ENCODE data around the gene CKS2. TPM values are rescaled to one million over a fixed set of nuclear protein-coding genes. Genes with fewer than 3 reads are reported as not detected.

CKS2 gene
- total RNA-seq, 4 donors from 2014 or later = 9.8 to 34.1 (median 20.3) TPM

DNA sequence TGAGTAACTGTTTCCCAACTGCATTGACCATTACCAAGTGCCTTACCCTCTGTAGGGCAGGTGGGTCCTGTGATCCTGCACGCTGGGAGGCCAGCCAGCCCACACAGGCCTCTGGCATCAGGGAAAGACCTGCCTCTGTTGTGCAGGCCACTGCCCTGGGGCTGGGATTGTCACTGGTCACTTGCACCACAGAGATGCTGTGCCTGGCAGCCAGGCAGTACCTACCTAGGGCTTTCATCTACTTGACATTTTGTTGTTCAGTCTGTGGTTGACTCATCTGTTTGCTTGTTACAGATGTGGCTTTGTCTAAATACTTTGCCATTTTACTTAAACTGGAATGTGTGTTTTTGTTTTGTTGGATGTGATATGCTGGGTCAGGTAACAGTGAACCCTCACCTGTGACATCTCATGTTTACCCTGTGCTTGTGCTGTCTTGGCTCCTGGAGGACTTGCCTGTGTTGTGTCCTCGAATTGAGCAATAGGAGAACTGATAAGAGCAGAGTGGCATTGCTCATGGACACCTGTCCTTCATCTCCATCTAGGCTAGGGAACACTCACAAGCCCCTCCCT lies 40.1 kb downstream of the CKS2 start:
- ATAC-seq (ENCODE audit: low FRiP score) = no peak
- TF ChIP-seq CTCF (IDR thresholded peaks at IDR 0.05) = no peak
- DNase-seq (ENCODE audit: low spot score) = no peak

DNA sequence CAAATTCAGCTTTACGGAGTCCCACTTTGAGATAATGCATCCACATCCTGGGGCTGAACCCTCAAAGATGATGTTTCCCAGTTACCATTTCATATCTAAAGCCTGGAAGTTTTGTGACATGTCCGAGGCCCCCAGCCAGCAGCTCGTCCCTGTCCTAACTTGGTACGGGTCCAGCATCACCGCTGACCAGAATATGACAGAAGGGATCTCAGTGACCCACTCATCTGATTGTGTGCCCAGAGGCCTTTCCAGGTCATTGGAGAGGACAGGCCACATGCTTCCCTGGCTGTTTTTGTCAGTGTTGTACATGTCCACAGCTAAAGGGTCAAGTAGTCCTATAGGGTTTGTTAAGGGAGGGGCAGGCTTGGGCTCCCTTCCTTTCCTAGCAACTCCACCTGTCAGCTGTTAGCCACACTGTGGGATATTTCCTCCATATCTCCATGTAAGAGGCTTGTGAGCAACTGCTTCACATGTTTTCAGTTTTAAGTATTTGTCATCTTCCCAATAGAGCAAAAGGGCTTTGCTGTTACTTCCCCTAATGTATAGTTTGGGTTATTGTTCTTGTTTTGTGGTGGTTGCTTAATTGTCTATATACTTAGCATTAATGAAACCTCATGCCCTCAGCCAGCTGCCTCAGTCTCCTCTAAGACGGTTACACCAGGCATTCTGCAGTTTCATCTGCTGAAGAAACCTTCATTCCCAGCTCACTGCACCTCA lies 40.7 kb downstream of the CKS2 start:
- ATAC-seq (ENCODE audit: low FRiP score) (no peak), DNase-seq (ENCODE audit: low spot score) (no peak)
- TF ChIP-seq CTCF (IDR thresholded peaks at IDR 0.05) = no peak

DNA sequence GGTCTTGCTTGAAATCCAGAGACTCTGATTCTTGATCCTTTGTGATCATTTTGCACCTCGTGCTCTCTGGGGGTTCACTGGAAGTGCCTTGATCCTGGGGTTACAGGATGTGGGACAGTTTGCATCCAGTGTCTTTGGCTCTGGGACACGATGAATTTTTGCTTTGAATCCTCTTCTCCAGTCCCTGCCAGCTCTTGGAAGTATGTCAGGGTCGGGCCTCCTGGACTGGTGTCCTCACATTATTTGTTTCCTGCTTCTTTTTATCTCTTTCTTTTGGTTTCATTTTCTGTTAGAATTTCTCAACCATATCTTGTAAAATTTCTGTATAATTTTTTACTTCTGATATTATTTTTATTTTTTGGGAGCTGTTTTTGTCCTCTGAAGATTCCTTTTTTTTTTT lies 41.5 kb downstream of the CKS2 start:
- no peak for TF ChIP-seq CTCF (IDR thresholded peaks at IDR 0.05)
- no peak for DNase-seq (ENCODE audit: low spot score)
- no peak for ATAC-seq (ENCODE audit: low FRiP score)

DNA sequence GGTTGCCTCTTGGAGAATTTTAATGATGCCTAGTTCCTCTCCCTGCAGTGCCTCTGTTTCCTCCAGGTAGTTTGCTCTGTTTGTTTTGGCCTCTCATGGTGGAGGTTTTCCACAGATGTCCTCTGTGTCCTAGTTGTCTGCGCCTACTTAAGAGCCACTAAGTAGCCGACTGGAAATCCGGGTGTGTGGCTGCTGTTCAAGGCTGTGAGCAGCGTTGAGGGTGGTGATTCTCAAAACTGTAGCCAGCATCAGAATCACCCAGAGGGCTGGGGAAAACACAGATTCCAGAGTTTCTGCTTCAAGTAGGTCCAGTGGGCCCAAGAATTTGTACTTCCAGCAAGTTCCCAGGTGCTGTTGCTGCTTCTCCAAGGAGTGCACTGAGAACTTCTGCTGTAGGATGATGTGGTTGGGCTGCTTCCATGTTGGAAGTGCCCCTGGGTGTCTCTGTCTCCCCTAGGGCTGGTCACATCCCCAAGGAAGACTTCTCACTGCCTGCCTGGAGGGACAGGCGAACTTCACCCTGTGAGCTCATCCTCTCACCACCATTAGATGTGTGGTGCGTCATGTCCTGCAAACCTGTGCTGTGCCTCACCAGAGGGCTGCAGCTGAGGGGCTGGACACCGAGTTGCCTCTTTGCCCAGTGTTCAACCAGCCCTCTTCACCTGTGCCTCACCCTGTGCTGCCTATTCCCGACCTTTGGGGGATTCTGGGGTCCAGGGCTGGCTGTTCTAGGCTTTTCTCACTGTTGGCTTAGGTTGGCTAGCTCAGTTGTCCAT lies 42.1 kb downstream of the CKS2 start:
- DNase-seq (ENCODE audit: low spot score) (no peak), ATAC-seq (ENCODE audit: low FRiP score) (no peak)
- TF ChIP-seq CTCF (IDR thresholded peaks at IDR 0.05) = no peak

GRCh38 chr9:89353989-89354388 lies 43.0 kb downstream of the CKS2 start:
- no peak for TF ChIP-seq CTCF (IDR thresholded peaks at IDR 0.05)
- no peak for ATAC-seq (ENCODE audit: low FRiP score)
- DNase-seq (ENCODE audit: low spot score) = no peak

DNA sequence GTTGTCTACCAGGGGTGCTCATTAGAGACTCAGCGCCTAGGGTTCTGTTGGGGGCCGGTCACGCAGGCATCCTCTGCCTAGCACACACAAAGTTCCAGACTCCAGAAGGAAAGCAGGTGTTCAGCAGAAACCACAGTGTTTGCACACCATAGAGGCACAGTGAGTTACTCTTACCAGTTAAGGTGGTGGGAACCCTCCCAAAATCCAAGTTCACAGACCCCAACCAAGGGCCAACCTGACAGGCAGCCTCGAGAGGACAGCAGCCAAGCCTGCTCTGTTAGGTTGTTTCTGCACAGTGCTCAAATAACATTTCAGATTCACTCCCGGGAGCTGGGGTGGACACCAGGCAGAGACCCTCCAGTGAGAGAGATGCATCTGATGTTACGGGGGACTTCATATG lies 43.5 kb downstream of the CKS2 start:
- DNase-seq (ENCODE audit: low spot score) = no peak
- TF ChIP-seq CTCF (IDR thresholded peaks at IDR 0.05) = no peak
- no peak for ATAC-seq (ENCODE audit: low FRiP score)
